COR-L47 (cell line): Measurements from ENCODE around the gene PTGFRN.

Experiments used
- DNase-seq: peaks from one replicate; lab custom pipeline; 2025; lab: John Stamatoyannopoulos, UW

The PTGFRN gene

GRCh38 chr1:116889380-116889779 lies 20.3 kb upstream of the PTGFRN start:
- no peak for DNase-seq

GRCh38 chr1:116891396-116892079 lies 18.2 kb upstream of the PTGFRN start:
- no peak for DNase-seq

GRCh38 chr1:116895073-116895472 lies 14.6 kb upstream of the PTGFRN start:
- no peak for DNase-seq

GRCh38 chr1:116899529-116899928 lies 10.2 kb upstream of the PTGFRN start:
- DNase-seq: no peak

- DNase-seq: no peak
Observed at GRCh38 chr1:116900471-116901365, 9.0 kb upstream of the PTGFRN start.

GRCh38 chr1:116902027-116902426 lies 7.7 kb upstream of the PTGFRN start:
- no peak for DNase-seq

GRCh38 chr1:116902723-116903383 lies 6.9 kb upstream of the PTGFRN start:
- no peak for DNase-seq

- DNase-seq: no peak
Observed at GRCh38 chr1:116904791-116905320, 4.9 kb upstream of the PTGFRN start.

GRCh38 chr1:116906812-116907211 lies 2.9 kb upstream of the PTGFRN start:
- DNase-seq: no peak

GRCh38 chr1:116907351-116907750 lies 2.4 kb upstream of the PTGFRN start:
- DNase-seq: no peak

- DNase-seq: no peak
Observed at GRCh38 chr1:116908266-116908665, 1.4 kb upstream of the PTGFRN start.

- no peak for DNase-seq
Observed at GRCh38 chr1:116908820-116909511, 750 bp upstream of the PTGFRN start.

- DNase-seq: peak; percentile 23
Observed at GRCh38 chr1:116910379-116911187, 867 bp downstream of the PTGFRN start.

GRCh38 chr1:116911188-116911553 lies 1.5 kb downstream of the PTGFRN start:
- DNase-seq: no peak

GRCh38 chr1:116911779-116912469 lies 2.2 kb downstream of the PTGFRN start:
- DNase-seq: no peak

GRCh38 chr1:116912846-116913245 lies 3.1 kb downstream of the PTGFRN start:
- no peak for DNase-seq

GRCh38 chr1:116913941-116914340 lies 4.2 kb downstream of the PTGFRN start:
- DNase-seq: no peak

GRCh38 chr1:116914667-116915066 lies 5.0 kb downstream of the PTGFRN start:
- DNase-seq: no peak

GRCh38 chr1:116915086-116915661 lies 5.5 kb downstream of the PTGFRN start:
- DNase-seq: no peak

GRCh38 chr1:116916002-116916401 lies 6.3 kb downstream of the PTGFRN start:
- DNase-seq: no peak
